K562 (cell line): Measurements from ENCODE around the gene LRP1. TPM values are rescaled to one million over a fixed set of nuclear protein-coding genes. Genes with fewer than 3 reads are reported as not detected.
A peak's percentile ranks its signal among the peaks of the same experiment; 100 is the strongest.

ENCODE experiments used
- ATAC-seq: fragments of 200-7000 bp; cut with Tn5 transposase; 3 replicates; pipeline ENCODE4 v1.9.1; 2020; ENCODE audit warnings: moderate library complexity
- BruUV-seq: library from RNA; stranded (reverse); fragments of 400-500 nt; replicated peaks from 2 replicates; lab custom pipeline; 2021; lab: Mats Ljungman, UMichigan
- CTCF ChIA-PET: fragments of 300-600 bp; formaldehyde crosslinking; extraction: SDS; loops from one replicate; lab custom pipeline; 2021; ENCODE audit warnings: low intra/inter-chr PET ratio; lab: Yijun Ruan, JAX
- POLR2A ChIA-PET: fragments of 300-600, 350-650 bp; sonication (Branson Sonifier 250); formaldehyde crosslinking; extraction: SDS; loops from one replicate; lab custom pipeline; 2021; ENCODE audit warnings: antibody characterized with exemption, inconsistent platforms; lab: Yijun Ruan, JAX
- DNase-seq, 4 experiments: peaks; one replicate each; pipeline versions ENCODE4 v3.0.0 to v3.0.0-alpha.2; 2011 to 2018; ENCODE audit warnings: low spot score in 3 of 4, mixed read lengths in 3 of 4; ENCODE audit errors: extremely low read depth in 1 of 4
- FAIRE-seq: peaks from 2 replicates; lab custom pipeline; 2011; peaks lifted over from hg19 to GRCh38; lab: Jason Lieb, UNC
- H2AFZ ChIP-seq: 2 replicates; pipeline ENCODE4 v1.6.0; 2011; ENCODE audit warnings: low read depth, low read length, control low read depth, inconsistent platforms
- H3K27ac ChIP-seq: fragments of 200-600 bp; 3 replicates; pipeline ENCODE4 v1.8.0; 2011; ENCODE audit warnings: low read depth, mild to moderate bottlenecking, control low read depth, inconsistent platforms, low read length, moderate library complexity, mixed read lengths; ENCODE audit errors: extremely low read depth
- H3K27me3 ChIP-seq, 2 experiments: fragments of 300-600 bp in 1 of 2; 2 replicates in 1 of 2; 3 replicates in 1 of 2; pipeline versions ENCODE4 v1.6.0 to v1.8.0; 2011; ENCODE audit warnings: inconsistent platforms in 2 of 2, low read length in 2 of 2, mild to moderate bottlenecking in 1 of 2, mixed read lengths in 1 of 2, moderate library complexity in 1 of 2; ENCODE audit not compliant: control insufficient read depth in 2 of 2, insufficient read depth in 2 of 2
- H3K36me3 ChIP-seq: fragments of 300-600 bp; 3 replicates; pipeline ENCODE4 v1.8.0; 2011; ENCODE audit warnings: mild to moderate bottlenecking, low read length, inconsistent platforms; ENCODE audit not compliant: control insufficient read depth, insufficient read depth
- H3K4me1 ChIP-seq, 2 experiments: fragments of 200-600 bp in 1 of 2; replicated peaks in 1 of 2; 2 replicates in 1 of 2; 3 replicates in 1 of 2; pipeline versions ENCODE4 v1.5.1 to v1.8.0; 2011; ENCODE audit warnings: inconsistent platforms in 2 of 2, low read length in 2 of 2, mild to moderate bottlenecking in 1 of 2, mixed read lengths in 1 of 2, moderate library complexity in 1 of 2; ENCODE audit not compliant: control insufficient read depth in 2 of 2, insufficient read depth in 2 of 2
- H3K4me2 ChIP-seq: 2 replicates; pipeline ENCODE4 v1.6.1; 2011; ENCODE audit warnings: low read length, control low read depth, inconsistent platforms, mixed read lengths; ENCODE audit not compliant: insufficient read depth
- H3K4me3 ChIP-seq: fragments of 200-600 bp; sonication (generic), shearing (Covaris generic); 2 replicates; pipeline ENCODE4 v1.5.1; 2016; ENCODE audit warnings: control low read depth, inconsistent platforms
- H3K79me2 ChIP-seq: fragments of 200-600 bp; 3 replicates; pipeline ENCODE4 v1.8.0; 2011; ENCODE audit warnings: low read length, inconsistent platforms; ENCODE audit not compliant: control insufficient read depth, insufficient read depth
- H3K9ac ChIP-seq, 2 experiments: 2 replicates each; pipeline versions ENCODE4 v1.6.0 to v1.6.1; 2011; ENCODE audit warnings: low read depth in 2 of 2, low read length in 2 of 2, control low read depth in 1 of 2, inconsistent platforms in 1 of 2, mild to moderate bottlenecking in 1 of 2, mixed read lengths in 1 of 2; ENCODE audit not compliant: insufficient read depth in 1 of 2
- H3K9me1 ChIP-seq: one replicate; pipeline ENCODE4 v1.6.0; 2011; ENCODE audit warnings: inconsistent platforms, mild to moderate bottlenecking, low read length, moderate library complexity; ENCODE audit not compliant: control insufficient read depth, insufficient read depth
- H3K9me3 ChIP-seq: replicated peaks from 2 replicates; pipeline ENCODE4 v1.5.1; 2011; ENCODE audit warnings: low read depth, low read length, inconsistent platforms; ENCODE audit not compliant: control insufficient read depth, insufficient read depth
- H4K20me1 ChIP-seq: replicated peaks from 2 replicates; pipeline ENCODE4 v1.6.1; 2011; ENCODE audit warnings: low read length, inconsistent platforms, mixed read lengths; ENCODE audit not compliant: control insufficient read depth, insufficient read depth
- BRD4 ChIP-seq: fragments of 200-600 bp; sonication (generic); IDR thresholded peaks from 2 replicates; pipeline ENCODE4 v1.6.1; 2017; ENCODE audit warnings: inconsistent platforms
- BRD9 ChIP-seq: fragments of 450-650 bp; IDR thresholded peaks from 2 replicates; pipeline ENCODE4 v1.6.1; 2018; ENCODE audit warnings: low read depth; ENCODE audit not compliant: partially characterized antibody
- HDAC6 ChIP-seq: IDR thresholded peaks from 2 replicates; pipeline ENCODE4 v1.6.1; 2012; ENCODE audit warnings: low read depth, mild to moderate bottlenecking, control low read depth, inconsistent platforms, low read length, moderate library complexity
- HNRNPUL1 ChIP-seq: fragments of 200-400 bp; formaldehyde crosslinking; IDR thresholded peaks from 2 replicates; pipeline ENCODE4 v1.6.1; 2017; ENCODE audit warnings: low read length
- KAT2B ChIP-seq: IDR thresholded peaks from one replicate; pipeline ENCODE4 v1.6.1; 2012; ENCODE audit warnings: low read depth, mild to moderate bottlenecking, control low read depth, inconsistent platforms, low read length, moderate library complexity
- KDM4B ChIP-seq, 2 experiments: fragments of 450-650 bp in 1 of 2; sonication (generic) in 1 of 2; IDR thresholded peaks; 2 replicates each; pipeline ENCODE4 v1.6.1; 2016 to 2017; ENCODE audit warnings: borderline replicate concordance in 2 of 2, antibody characterized with exemption in 1 of 2, low read depth in 1 of 2, mild to moderate bottlenecking in 1 of 2
- L3MBTL2 ChIP-seq: fragments of 450-650 bp; IDR thresholded peaks from 2 replicates; pipeline ENCODE4 v1.6.1; 2016; ENCODE audit warnings: mild to moderate bottlenecking, moderate library complexity
- NELFE ChIP-seq: IDR thresholded peaks from 2 replicates; pipeline ENCODE4 v1.6.1; 2011; ENCODE audit warnings: mild to moderate bottlenecking; ENCODE audit not compliant: insufficient read depth, insufficient read length
- NR2F6 ChIP-seq: fragments of 450-650 bp; formaldehyde crosslinking; IDR thresholded peaks from 2 replicates; pipeline ENCODE4 v1.4.0; 2020; ENCODE audit warnings: mild to moderate bottlenecking
- ZBTB7A ChIP-seq: IDR thresholded peaks from 2 replicates; pipeline ENCODE4 v1.6.1; 2011; ENCODE audit warnings: low read depth, mild to moderate bottlenecking, low read length, moderate library complexity, borderline replicate concordance; ENCODE audit not compliant: control insufficient read depth
- ZFP1 ChIP-seq: fragments of 450-650 bp; formaldehyde crosslinking; IDR thresholded peaks from 2 replicates; pipeline ENCODE4 v1.4.0; 2020; ENCODE audit warnings: mild to moderate bottlenecking, mixed read lengths
- ZNF274 ChIP-seq: IDR thresholded peaks from 2 replicates; pipeline ENCODE4 v1.6.1; 2011; ENCODE audit warnings: low read depth, mild to moderate bottlenecking, low read length, moderate library complexity, borderline replicate concordance
- ZNF75A ChIP-seq: fragments of 450-650 bp; formaldehyde crosslinking; IDR thresholded peaks from 2 replicates; pipeline ENCODE4 v1.4.0; 2020; ENCODE audit warnings: mild to moderate bottlenecking
- WGBS: fragments of 100-300 bp; shearing (Covaris generic); methylation state at CpG from one replicate; pipeline ENCODE4 v1.1.6; 2016; ENCODE audit warnings: low coverage, mixed read lengths; ENCODE audit not compliant: insufficient coverage; ENCODE audit errors: missing lambda C conversion rate; 5-methylcytosine and 5-hydroxymethylcytosine counted together
- in situ Hi-C: fragments of 300-500 bp; cut with MboI; formaldehyde crosslinking; loops from 4 replicates; pipeline ENCODE4 v1.15.0; 2018; ENCODE audit warnings: inconsistent platforms, mixed read lengths
- intact Hi-C: fragments of 100-400 bp; cut with micrococcal nuclease; formaldehyde crosslinking; loops from 2 replicates; pipeline ENCODE4 v1.14.2; 2022
- polyA plus RNA-seq, 8 experiments: library from polyadenylated mRNA; depleted of rRNA in 4 of 8; stranded (reverse) in 5 of 8; unstranded in 3 of 8; fragments of >200 nt; fragmentation: Nextera tagmentation in 2 of 8; fragmentation: Illumina TruSeq in 1 of 8; extraction: Ambion mirVana in 2 of 8; extraction: Trizol in 1 of 8; gene quantifications; 2 replicates each; pipeline versions ENCODE4 v1.2.1 to v1.2.3, GENCODE V29; 2011 to 2014; ENCODE audit warnings: inconsistent platforms in 1 of 8, missing spikeins in 1 of 8
- total RNA-seq, 7 experiments: library from RNA; depleted of rRNA in 6 of 7; stranded (reverse); fragments of >200 nt in 6 of 7; fragmentation: Illumina TruSeq in 2 of 7; extraction: Trizol in 2 of 7; gene quantifications; 2 replicates each; pipeline versions ENCODE4 v1.2.1 to v1.2.3, GENCODE V29; 2011 to 2021; ENCODE audit warnings: low replicate concordance in 1 of 7
- TF ChIP-seq, protein P1 (sequence below): fragments of 450-650 bp; IDR thresholded peaks from 2 replicates; pipeline ENCODE4 v1.6.1; 2016; ENCODE audit warnings: low read depth

The LRP1 gene
- total and polyA plus RNA-seq, 9 of the 15 experiments (the other 6 are each of a cell fraction or from before 2014, with no cell fraction given) = 0.04 to 0.64 (median 0.19) TPM; not detected in 2

DNA sequence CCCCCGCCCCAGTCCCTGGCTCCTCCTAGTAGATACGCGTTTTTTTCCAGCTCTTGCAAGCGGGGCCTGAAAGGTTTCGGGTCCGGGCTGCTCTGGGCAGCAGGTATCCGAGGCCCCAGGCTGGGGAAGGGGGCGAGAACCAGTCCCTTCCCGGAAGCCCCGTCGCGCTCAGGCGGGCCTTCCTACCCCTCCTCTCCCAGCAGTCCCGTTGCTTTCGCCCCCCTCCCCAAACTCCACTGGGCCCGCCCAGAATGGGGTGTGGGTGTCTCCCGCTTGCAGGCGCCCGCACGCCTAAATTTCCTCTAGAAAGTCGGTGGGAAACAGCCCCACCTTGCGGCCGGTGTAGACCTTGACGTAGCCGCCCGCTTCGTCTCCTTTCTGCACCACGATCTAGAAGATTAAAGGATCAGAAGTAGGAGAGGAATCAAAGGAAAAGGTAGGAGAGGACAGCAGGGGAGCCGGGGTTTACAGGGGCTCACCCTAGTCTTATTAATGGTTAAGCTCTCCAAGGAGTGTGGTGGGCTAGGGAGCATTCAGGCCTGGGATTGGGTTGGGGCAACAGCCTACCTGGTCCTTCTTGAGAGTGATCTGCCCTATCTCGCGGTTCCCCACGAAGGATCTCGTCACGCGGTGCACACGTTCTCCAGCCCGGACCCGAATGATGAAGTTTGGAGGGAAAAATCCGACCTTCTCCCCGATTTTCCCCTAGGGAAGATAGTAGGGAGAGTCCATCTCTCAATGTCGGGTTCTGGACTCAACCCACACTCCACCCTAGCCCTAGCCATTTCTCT, 115.4 kb downstream of the LRP1 start:
- Histone ChIP-seq H4K20me1 (0 out of 2 replicates have a peak, but pooled peaks cover 4% of the 10 kb centered on the region), H3K4me2 (peak overlapping the region; percentile 67), H3K4me3 (peak overlapping the region; percentile 40), H3K9me1 (no peaks in the 10 kb centered on the region), H3K36me3 (no peaks in the 10 kb centered on the region), H2AFZ (peak overlapping the region; percentile 79), H3K9ac (peak overlapping the region; percentile 35 to 90; a peak in 3 of 4 replicates), H3K27ac (no peak overlapping the region), H3K27me3 (peaks cover 2 to 23% of the 10 kb centered on the region in 2 experiments; a peak in 3 of 5 replicates), H3K9me3 (no peaks in the 10 kb centered on the region), H3K4me1 (peaks cover 32 to 62% of the 10 kb centered on the region in 2 experiments), H3K79me2 (no peaks in the 10 kb centered on the region)
- in situ Hi-C loops (loop anchor here (5.0 kb wide), 1 partner anchor 36 kb away; no protein-coding TSS in a partner anchor), intact Hi-C loops (loop anchor here (1.0 to 10.0 kb wide), 4 partner anchors 30 to 166 kb away; partner anchors contain the start of genes LRP1 and NEMP1)
- ATAC-seq (peak; percentile 61), DNase-seq (peak; percentile 76 to 92 (median 82)), FAIRE-seq (peak; percentile 81)
- BruUV-seq = TSS peak; percentile 30
- ChIA-PET POLR2A (interaction anchor here (0.6 to 1.5 kb wide), 7 partner anchors 8 to 1111 kb away, joined by 3 to 8 read pairs (median 4); partner anchors contain the start of gene SHMT2), CTCF (interaction anchor here (0.6 to 4.4 kb wide), 4 partner anchors 28 to 238 kb away, joined by 4 to 80 read pairs (median 4); no protein-coding TSS in a partner anchor)
- WGBS = 3% methylated on average over 38 of the region's 41 CpGs
- TF ChIP-seq ZNF274 (no peak), KAT2B (no peak), BRD9 (no peak), NR2F6 (CRISPR knock-in tag) (no peak), KDM4B (IDR thresholded peaks at IDR 0.05; ENCODE audit: borderline replicate concordance in 2 of 2, low read depth in 1 of 2) (no peak), BRD4 (no peak), HNRNPUL1 (no peak), L3MBTL2 (0 out of 2 replicates have a peak, but pooled peaks have one; percentile 22), ZNF75A (CRISPR knock-in tag) (no peak), HDAC6 (no peak), NELFE (no peak), ZBTB7A (no peak), ZFP1 (CRISPR knock-in tag) (no peak)
- TF ChIP-seq, protein P1, sequence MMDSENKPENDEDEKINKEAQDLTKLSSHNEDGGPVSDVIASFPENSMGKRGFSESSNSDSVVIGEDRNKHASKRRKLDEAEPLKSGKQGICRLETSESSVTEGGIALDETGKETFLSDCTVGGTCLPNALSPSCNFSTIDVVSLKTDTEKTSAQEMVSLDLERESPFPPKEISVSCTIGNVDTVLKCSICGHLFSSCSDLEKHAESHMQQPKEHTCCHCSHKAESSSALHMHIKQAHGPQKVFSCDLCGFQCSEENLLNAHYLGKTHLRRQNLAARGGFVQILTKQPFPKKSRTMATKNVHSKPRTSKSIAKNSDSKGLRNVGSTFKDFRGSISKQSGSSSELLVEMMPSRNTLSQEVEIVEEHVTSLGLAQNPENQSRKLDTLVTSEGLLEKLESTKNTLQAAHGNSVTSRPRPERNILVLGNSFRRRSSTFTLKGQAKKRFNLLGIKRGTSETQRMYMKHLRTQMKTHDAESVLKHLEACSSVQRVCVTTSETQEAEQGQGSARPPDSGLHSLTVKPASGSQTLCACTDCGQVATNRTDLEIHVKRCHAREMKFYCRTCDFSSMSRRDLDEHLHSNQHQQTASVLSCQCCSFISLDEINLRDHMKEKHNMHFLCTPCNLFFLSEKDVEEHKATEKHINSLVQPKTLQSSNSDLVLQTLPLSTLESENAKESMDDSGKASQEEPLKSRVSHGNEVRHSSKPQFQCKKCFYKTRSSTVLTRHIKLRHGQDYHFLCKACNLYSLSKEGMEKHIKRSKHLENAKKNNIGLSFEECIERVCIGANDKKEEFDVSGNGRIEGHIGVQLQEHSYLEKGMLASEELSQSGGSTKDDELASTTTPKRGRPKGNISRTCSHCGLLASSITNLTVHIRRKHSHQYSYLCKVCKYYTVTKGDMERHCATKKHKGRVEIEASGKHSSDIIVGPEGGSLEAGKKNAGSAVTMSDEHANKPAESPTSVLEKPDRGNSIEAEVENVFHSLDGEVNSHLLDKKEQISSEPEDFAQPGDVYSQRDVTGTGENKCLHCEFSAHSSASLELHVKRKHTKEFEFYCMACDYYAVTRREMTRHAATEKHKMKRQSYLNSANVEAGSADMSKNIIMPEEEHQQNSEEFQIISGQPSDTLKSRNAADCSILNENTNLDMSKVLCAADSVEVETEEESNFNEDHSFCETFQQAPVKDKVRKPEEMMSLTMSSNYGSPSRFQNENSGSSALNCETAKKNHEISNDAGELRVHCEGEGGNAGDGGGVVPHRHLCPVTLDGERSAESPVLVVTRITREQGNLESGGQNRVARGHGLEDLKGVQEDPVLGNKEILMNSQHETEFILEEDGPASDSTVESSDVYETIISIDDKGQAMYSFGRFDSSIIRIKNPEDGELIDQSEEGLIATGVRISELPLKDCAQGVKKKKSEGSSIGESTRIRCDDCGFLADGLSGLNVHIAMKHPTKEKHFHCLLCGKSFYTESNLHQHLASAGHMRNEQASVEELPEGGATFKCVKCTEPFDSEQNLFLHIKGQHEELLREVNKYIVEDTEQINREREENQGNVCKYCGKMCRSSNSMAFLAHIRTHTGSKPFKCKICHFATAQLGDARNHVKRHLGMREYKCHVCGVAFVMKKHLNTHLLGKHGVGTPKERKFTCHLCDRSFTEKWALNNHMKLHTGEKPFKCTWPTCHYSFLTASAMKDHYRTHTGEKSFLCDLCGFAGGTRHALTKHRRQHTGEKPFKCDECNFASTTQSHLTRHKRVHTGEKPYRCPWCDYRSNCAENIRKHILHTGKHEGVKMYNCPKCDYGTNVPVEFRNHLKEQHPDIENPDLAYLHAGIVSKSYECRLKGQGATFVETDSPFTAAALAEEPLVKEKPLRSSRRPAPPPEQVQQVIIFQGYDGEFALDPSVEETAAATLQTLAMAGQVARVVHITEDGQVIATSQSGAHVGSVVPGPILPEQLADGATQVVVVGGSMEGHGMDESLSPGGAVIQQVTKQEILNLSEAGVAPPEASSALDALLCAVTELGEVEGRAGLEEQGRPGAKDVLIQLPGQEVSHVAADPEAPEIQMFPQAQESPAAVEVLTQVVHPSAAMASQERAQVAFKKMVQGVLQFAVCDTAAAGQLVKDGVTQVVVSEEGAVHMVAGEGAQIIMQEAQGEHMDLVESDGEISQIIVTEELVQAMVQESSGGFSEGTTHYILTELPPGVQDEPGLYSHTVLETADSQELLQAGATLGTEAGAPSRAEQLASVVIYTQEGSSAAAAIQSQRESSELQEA = no peak
